H1 (cell line): ENCODE results near the gene HIPK3. TPM values are rescaled to one million over a fixed set of nuclear protein-coding genes. Genes with fewer than 3 reads are reported as not detected.

Experiments used
- CTCF ChIA-PET: fragments of 300-600 bp; sonication (Branson Sonifier 250); formaldehyde crosslinking; loops from one replicate; lab custom pipeline; 2021; ENCODE audit not compliant: partially characterized antibody; lab: Charles Lee
- POLR2A ChIA-PET: fragments of 300-600 bp; sonication (Branson Sonifier 250); formaldehyde crosslinking; loops from one replicate; lab custom pipeline; 2021; ENCODE audit warnings: inconsistent platforms; ENCODE audit not compliant: partially characterized antibody; lab: Charles Lee
- DNase-seq, 2 experiments: peaks; one replicate each; pipeline versions ENCODE4 v3.0.0 to v3.0.0-alpha.2; 2010 to 2022; ENCODE audit warnings: low spot score in 2 of 2, low read depth in 1 of 2, mixed read lengths in 1 of 2
- FAIRE-seq: peaks from 2 replicates; lab custom pipeline; 2011; peaks lifted over from hg19 to GRCh38; lab: Jason Lieb, UNC
- H2AFZ ChIP-seq: 2 replicates; pipeline ENCODE4 v1.8.1; 2012; ENCODE audit warnings: low read length, inconsistent platforms
- H2AK5ac ChIP-seq: 2 replicates; pipeline ENCODE4 v1.6.1; 2013; ENCODE audit warnings: low read depth, low read length
- H2BK120ac ChIP-seq: replicated peaks from 2 replicates; pipeline ENCODE3; 2013; ENCODE audit warnings: low read depth, low read length, inconsistent platforms
- H2BK12ac ChIP-seq: 2 replicates; pipeline ENCODE4 v1.6.1; 2013; ENCODE audit warnings: low read depth, low read length
- H2BK15ac ChIP-seq: 2 replicates; pipeline ENCODE4 v1.6.1; 2013; ENCODE audit warnings: low read length
- H2BK20ac ChIP-seq: 2 replicates; pipeline ENCODE4 v1.6.1; 2013; ENCODE audit warnings: low read length
- H2BK5ac ChIP-seq: 2 replicates; pipeline ENCODE4 v1.6.1; 2013; ENCODE audit warnings: low read depth, low read length
- H3K14ac ChIP-seq: 2 replicates; pipeline ENCODE4 v1.6.1; 2013; ENCODE audit warnings: inconsistent platforms; ENCODE audit not compliant: insufficient read length
- H3K18ac ChIP-seq: 2 replicates; pipeline ENCODE4 v1.6.1; 2013; ENCODE audit warnings: low read length; ENCODE audit errors: extremely low read depth
- H3K23ac ChIP-seq: 2 replicates; pipeline ENCODE4 v1.6.1; 2013; ENCODE audit warnings: inconsistent platforms; ENCODE audit not compliant: insufficient read length
- H3K23me2 ChIP-seq: 2 replicates; pipeline ENCODE4 v1.6.1; 2013; ENCODE audit warnings: low read depth, low read length
- H3K27ac ChIP-seq: 2 replicates; pipeline ENCODE4 v1.6.1; 2011; ENCODE audit warnings: low read depth, low read length, inconsistent platforms
- H3K27me3 ChIP-seq, 4 experiments: replicated peaks in 1 of 4; 1 replicate in 1 of 4; 2 replicates in 3 of 4; pipeline versions ENCODE4 v1.6.1 to v1.8.1; 2011 to 2013; ENCODE audit warnings: low read length in 3 of 4, mild to moderate bottlenecking in 3 of 4, inconsistent platforms in 2 of 4, mixed read lengths in 2 of 4, moderate library complexity in 1 of 4; ENCODE audit not compliant: control insufficient read depth in 3 of 4, insufficient read depth in 3 of 4; ENCODE audit errors: extremely low read depth in 1 of 4
- H3K36me3 ChIP-seq, 4 experiments: 2 replicates each; pipeline versions ENCODE4 v1.6.1 to v1.8.1; 2011 to 2013; ENCODE audit warnings: mild to moderate bottlenecking in 4 of 4, low read length in 3 of 4, moderate library complexity in 2 of 4, control low read depth in 1 of 4, inconsistent platforms in 1 of 4; ENCODE audit not compliant: insufficient read depth in 4 of 4, control insufficient read depth in 2 of 4
- H3K4ac ChIP-seq: replicated peaks from 2 replicates; pipeline ENCODE3; 2013; ENCODE audit warnings: low read length, low read depth, mixed read lengths, inconsistent platforms; ENCODE audit not compliant: insufficient read length
- H3K4me1 ChIP-seq, 4 experiments: replicated peaks in 1 of 4; 1 replicate in 1 of 4; 2 replicates in 3 of 4; pipeline versions ENCODE4 v1.6.1 to v1.8.1; 2011 to 2013; ENCODE audit warnings: low read length in 3 of 4, inconsistent platforms in 2 of 4, mixed read lengths in 1 of 4; ENCODE audit not compliant: insufficient read depth in 4 of 4, control insufficient read depth in 3 of 4
- H3K4me2 ChIP-seq, 2 experiments: 2 replicates each; pipeline versions ENCODE4 v1.6.1 to v1.8.1; 2011 to 2013; ENCODE audit warnings: low read depth in 2 of 2, low read length in 2 of 2, control low read depth in 1 of 2, inconsistent platforms in 1 of 2, mild to moderate bottlenecking in 1 of 2; ENCODE audit not compliant: insufficient read depth in 1 of 2
- H3K4me3 ChIP-seq, 4 experiments: fragments of 200-600, 300-600 bp in 1 of 4; sonication (generic), shearing (Covaris generic), sonication (Bioruptor Twin) in 1 of 4; 2 replicates each; pipeline versions ENCODE4 v1.5.1 to v1.8.1; 2011 to 2016; ENCODE audit warnings: low read length in 4 of 4, low read depth in 3 of 4, control low read depth in 2 of 4, inconsistent platforms in 2 of 4, mild to moderate bottlenecking in 2 of 4, mixed read lengths in 1 of 4, moderate library complexity in 1 of 4; ENCODE audit not compliant: insufficient read depth in 2 of 4; ENCODE audit errors: extremely low read depth in 1 of 4
- H3K56ac ChIP-seq: replicated peaks from 2 replicates; pipeline ENCODE3; 2013; ENCODE audit warnings: low read depth, mild to moderate bottlenecking, mixed read lengths, low read length, inconsistent platforms; ENCODE audit not compliant: insufficient read length
- H3K79me1 ChIP-seq: 2 replicates; pipeline ENCODE4 v1.6.1; 2013; ENCODE audit warnings: low read depth, low read length, control low read depth
- H3K79me2 ChIP-seq, 2 experiments: 2 replicates each; pipeline versions ENCODE4 v1.6.1 to v1.8.1; 2012 to 2013; ENCODE audit warnings: low read length in 2 of 2, mild to moderate bottlenecking in 2 of 2, inconsistent platforms in 1 of 2; ENCODE audit not compliant: insufficient read depth in 2 of 2, control insufficient read depth in 1 of 2
- H3K9ac ChIP-seq, 4 experiments: replicated peaks in 1 of 4; 1 replicate in 1 of 4; 2 replicates in 3 of 4; pipeline versions ENCODE4 v1.6.1 to v1.8.1; 2011 to 2013; ENCODE audit warnings: low read depth in 3 of 4, low read length in 3 of 4, control low read depth in 2 of 4, mild to moderate bottlenecking in 2 of 4, moderate library complexity in 2 of 4, inconsistent platforms in 1 of 4; ENCODE audit errors: extremely low read depth in 1 of 4
- H3K9me3 ChIP-seq, 2 experiments: 2 replicates each; pipeline versions ENCODE4 v1.6.1 to v1.8.1; 2012 to 2013; ENCODE audit warnings: mild to moderate bottlenecking in 2 of 2, moderate library complexity in 2 of 2, control low read depth in 1 of 2, inconsistent platforms in 1 of 2, low read depth in 1 of 2, low read length in 1 of 2, mixed read lengths in 1 of 2; ENCODE audit not compliant: insufficient read depth in 2 of 2
- H4K20me1 ChIP-seq, 2 experiments: replicated peaks in 1 of 2; 2 replicates each; pipeline versions ENCODE3 to v1.8.1; 2011 to 2013; ENCODE audit warnings: inconsistent platforms in 2 of 2, low read length in 2 of 2, mild to moderate bottlenecking in 1 of 2; ENCODE audit not compliant: insufficient read depth in 2 of 2, control insufficient read depth in 1 of 2
- H4K5ac ChIP-seq: 2 replicates; pipeline ENCODE4 v1.6.1; 2013; ENCODE audit warnings: low read length, low read depth, mixed read lengths, inconsistent platforms; ENCODE audit not compliant: insufficient read length
- H4K8ac ChIP-seq: 2 replicates; pipeline ENCODE4 v1.8.0; 2013; ENCODE audit warnings: mild to moderate bottlenecking, moderate library complexity, low read length, inconsistent platforms; ENCODE audit not compliant: insufficient read depth; ENCODE audit errors: extremely low read depth
- H4K91ac ChIP-seq: replicated peaks from 2 replicates; pipeline ENCODE3; 2013; ENCODE audit warnings: low read length, mixed read lengths, inconsistent platforms; ENCODE audit not compliant: insufficient read length
- ASH2L ChIP-seq: fragments of 200-600, 300-600 bp; sonication (generic); IDR thresholded peaks from one replicate; pipeline ENCODE4 v1.7.1; 2017; ENCODE audit warnings: low read length
- BCL11A ChIP-seq, 2 experiments: IDR thresholded peaks; one replicate each; pipeline ENCODE4 v1.6.1; 2011; ENCODE audit warnings: low read depth in 2 of 2, low read length in 2 of 2, mild to moderate bottlenecking in 2 of 2
- BRCA1 ChIP-seq: IDR thresholded peaks from 2 replicates; pipeline ENCODE4 v1.6.1; 2012; ENCODE audit warnings: low read depth, low read length, improper control_type of control experiment
- CBX8 ChIP-seq: fragments of 300-800, 300-1000 bp; sonication (generic); IDR thresholded peaks from 2 replicates; pipeline ENCODE4 v1.7.1; 2016; ENCODE audit warnings: low read depth, low read length, borderline replicate concordance
- CTCF ChIP-seq, 3 experiments: IDR thresholded peaks; 1 replicate in 2 of 3; 2 replicates in 1 of 3; pipeline versions ENCODE4 v1.5.1 to v1.6.1; 2011; ENCODE audit warnings: low read length in 3 of 3, mild to moderate bottlenecking in 3 of 3, inconsistent platforms in 2 of 3, low read depth in 1 of 3, moderate library complexity in 1 of 3; ENCODE audit not compliant: insufficient read depth in 1 of 3; ENCODE audit errors: control extremely low read depth in 1 of 3
- GABPA ChIP-seq: IDR thresholded peaks from 2 replicates; pipeline ENCODE4 v1.6.1; 2011; ENCODE audit warnings: mild to moderate bottlenecking, low read length, moderate library complexity, borderline replicate concordance; ENCODE audit not compliant: insufficient read depth
- POLR2AphosphoS5 ChIP-seq: IDR thresholded peaks from 2 replicates; pipeline ENCODE4 v1.6.1; 2011; ENCODE audit warnings: low read depth, low read length
- RBBP5 ChIP-seq: IDR thresholded peaks from 2 replicates; pipeline ENCODE4 v1.7.1; 2012; ENCODE audit warnings: low read depth, mild to moderate bottlenecking, inconsistent platforms, low read length, moderate library complexity, borderline replicate concordance
- SRF ChIP-seq: IDR thresholded peaks from 2 replicates; pipeline ENCODE4 v1.6.1; 2011; ENCODE audit warnings: mild to moderate bottlenecking, low read depth, low read length, moderate library complexity
- TAF1 ChIP-seq: IDR thresholded peaks from 2 replicates; pipeline ENCODE4 v1.6.1; 2011; ENCODE audit warnings: mild to moderate bottlenecking, low read depth, low read length
- TEAD4 ChIP-seq: IDR thresholded peaks from 2 replicates; pipeline ENCODE4 v1.6.1; 2012; ENCODE audit warnings: low read depth, low read length, inconsistent platforms, mixed read lengths
- USF2 ChIP-seq: IDR thresholded peaks from 2 replicates; pipeline ENCODE4 v1.6.1; 2011; ENCODE audit warnings: low read length, improper control_type of control experiment
- polyA plus RNA-seq, 7 experiments: library from polyadenylated mRNA; depleted of rRNA in 3 of 7; stranded (reverse) in 5 of 7; unstranded in 2 of 7; fragments of >200 nt in 5 of 7; fragments of 200-250 nt in 2 of 7; gene quantifications; 1 replicate in 5 of 7; 2 replicates in 1 of 7; 4 replicates in 1 of 7; pipeline versions ENCODE4 v1.2.1 to v1.2.3, GENCODE V29; 2011 to 2013; ENCODE audit warnings: missing spikeins in 2 of 7, mixed read lengths in 2 of 7
- total RNA-seq: library from RNA; stranded (reverse); fragmentation: NEBNext Ultra II Directional; extraction: Animal tissue kit (Norgen Biotek cat#: 25700); gene quantifications from 2 replicates; pipeline ENCODE4 v1.2.1, GENCODE V29; 2021

The HIPK3 gene
- total and polyA plus RNA-seq, 2 of the 8 experiments (the other 6 are each of a cell fraction or from before 2014, with no cell fraction given) = 5.0 to 22.3 TPM

GRCh38 chr11:33280411-33280810, 23.2 kb downstream of the HIPK3 start:
- POLR2A ChIA-PET = interaction anchor here (1.2 kb wide), 1 partner anchor 12 kb away, joined by 4 read pairs; no protein-coding TSS in a partner anchor
- H3K79me2 ChIP-seq = peaks cover 0 to 69% of the 10 kb centered on the region in 2 experiments; a peak in 2 of 4 replicates

More at GRCh38 chr11:33280411-33280810, 23.2 kb downstream of the HIPK3 start:
- H3K56ac ChIP-seq = no peak overlapping the region
- H3K18ac ChIP-seq = no peak overlapping the region
- H3K9me3 ChIP-seq = no peaks in the 10 kb centered on the region
- H4K20me1 ChIP-seq = peaks cover 0 to 2% of the 10 kb centered on the region in 2 experiments
- H3K4me1 ChIP-seq = no peaks in the 10 kb centered on the region
- FAIRE-seq (no peak), DNase-seq (no peak)
- no peaks in the 10 kb centered on the region for H3K36me3 ChIP-seq
- no peak overlapping the region for H3K14ac ChIP-seq
- H3K9ac ChIP-seq = no peak overlapping the region
- no peak overlapping the region for H2BK20ac ChIP-seq
- no peaks in the 10 kb centered on the region for H3K79me1 ChIP-seq
- H4K91ac ChIP-seq = no peak overlapping the region
- no peak overlapping the region for H3K27ac ChIP-seq
- H3K4me2 ChIP-seq = no peak overlapping the region
- no peak overlapping the region for H2AK5ac ChIP-seq
- CTCF ChIA-PET = interaction anchor here (0.6 to 1.3 kb wide), 3 partner anchors 59 to 398 kb away, joined by 3 to 7 read pairs (median 3); no protein-coding TSS in a partner anchor
- no peak overlapping the region for H3K23ac ChIP-seq
- H3K4ac ChIP-seq = no peak overlapping the region
- H4K5ac ChIP-seq = no peak overlapping the region
- no peak overlapping the region for H3K4me3 ChIP-seq
- H3K27me3 ChIP-seq = no peaks in the 10 kb centered on the region
- no peak overlapping the region for H2BK5ac ChIP-seq
- H2BK12ac ChIP-seq = no peak overlapping the region
- H2AFZ ChIP-seq = no peak overlapping the region
- no peak overlapping the region for H2BK15ac ChIP-seq
- TF ChIP-seq USF2 = no peak
- no peak for TF ChIP-seq GABPA
- TF ChIP-seq CTCF (IDR thresholded peaks at IDR 0.05; ENCODE audit: control extremely low read depth in 1 of 3, insufficient read depth in 1 of 3, low read depth in 1 of 3, low read length in 3 of 3) = no peak
- TF ChIP-seq RBBP5 = no peak
- TF ChIP-seq CBX8 = no peak
- TF ChIP-seq ASH2L = no peak
- TF ChIP-seq TAF1 = no peak
- no peak for TF ChIP-seq POLR2AphosphoS5
- no peak for TF ChIP-seq BCL11A (IDR thresholded peaks at IDR 0.05; ENCODE audit: low read depth in 2 of 2, low read length in 2 of 2)
- TF ChIP-seq TEAD4 = no peak
- TF ChIP-seq SRF = no peak
- TF ChIP-seq BRCA1 = no peak
- no peaks in the 10 kb centered on the region; the same call in 1 of the 2 replicates for H3K23me2 ChIP-seq
- no peak overlapping the region for H2BK120ac ChIP-seq
- H4K8ac ChIP-seq = no peak overlapping the region
